HEK293T (cell line): ENCODE data around the gene S100A12.

ENCODE experiments used
- BHLHE40 ChIP-seq: fragments of 450-650 bp; IDR thresholded peaks from 2 replicates; pipeline ENCODE4 v1.6.1; 2016; ENCODE audit warnings: mild to moderate bottlenecking, moderate library complexity, borderline replicate concordance
- FOXM1 ChIP-seq: fragments of 450-650 bp; IDR thresholded peaks from 2 replicates; pipeline ENCODE4 v1.6.1; 2017; ENCODE audit warnings: mild to moderate bottlenecking, borderline replicate concordance
- SP1 ChIP-seq: fragments of 450-650 bp; IDR thresholded peaks from 2 replicates; pipeline ENCODE4 v1.6.1; 2017

GRCh38 chr1:153417136-153417888 lies 41.9 kb upstream of the S100A12 start:
- TF ChIP-seq BHLHE40 (no peak), FOXM1 (no peak), SP1 (no peak)
